ENCODE measurements around the gene SOX13. TPM values are rescaled to one million over a fixed set of nuclear protein-coding genes. Genes with fewer than 3 reads are reported as not detected.
A peak's percentile ranks its signal among the peaks of the same experiment; 100 is the strongest.

Gene SOX13
- total and polyA plus RNA-seq, 9 of the 15 experiments (the other 6 are each of a cell fraction or from before 2014, with no cell fraction given), result 0.03 to 0.35 (median 0.06) TPM; not detected in 5

GRCh38 chr1:204166219-204166618 lies 93.3 kb downstream of the SOX13 start, which contains the start of gene REN:
Gene REN (minus strand): TSS chr1:204166337. CDS start chr1:204166293, 44 bp downstream.
- Histone ChIP-seq H3K27ac (ENCODE audit: extremely low read depth, low read depth, low read length) (no peak within 1 kb of the TSS), H3K36me3 (ENCODE audit: control insufficient read depth, insufficient read depth, low read length) (no peaks in the 10 kb centered on the region), H3K79me2 (ENCODE audit: control insufficient read depth, insufficient read depth, low read length) (no peaks in the 10 kb centered on the region), H3K4me2 (ENCODE audit: insufficient read depth, low read length) (no peak within 1 kb of the TSS), H3K9me1 (ENCODE audit: control insufficient read depth, insufficient read depth, low read length) (no peaks in the 10 kb centered on the region), H3K4me1 (replicated peaks in 1 of 2; ENCODE audit: control insufficient read depth in 2 of 2, insufficient read depth in 2 of 2, low read length in 2 of 2) (no peaks in the 10 kb centered on the region), H3K27me3 (ENCODE audit: control insufficient read depth in 2 of 2, insufficient read depth in 2 of 2, low read length in 2 of 2) (peaks cover 3 to 28% of the 10 kb centered on the region in 2 experiments; a peak in 4 of 5 replicates), H3K4me3 (no peak within 1 kb of the TSS), H3K9ac (ENCODE audit: insufficient read depth in 1 of 2, low read depth in 2 of 2, low read length in 2 of 2) (no peak within 1 kb of the TSS), H2AFZ (ENCODE audit: low read depth, low read length) (no peak within 1 kb of the TSS), H4K20me1 (replicated peaks; ENCODE audit: control insufficient read depth, insufficient read depth, low read length) (no peaks in the 10 kb centered on the region), H3K9me3 (replicated peaks; ENCODE audit: control insufficient read depth, insufficient read depth, low read depth, low read length) (0 out of 2 replicates have a peak, but pooled peaks cover 5% of the 10 kb centered on the region)
- ATAC-seq (no peak), FAIRE-seq (no peak), DNase-seq (ENCODE audit: extremely low read depth in 1 of 4, low spot score in 3 of 4) (no peak)
- intact Hi-C loops (cut with micrococcal nuclease), result no loop called here
- CTCF ChIA-PET (ENCODE audit: low intra/inter-chr PET ratio), result interaction anchor here (0.5 kb wide), 1 partner anchor 11 kb away, joined by 3 read pairs; no protein-coding TSS in a partner anchor
- 2% methylated on average over 5 of the region's 5 CpGs for WGBS (ENCODE audit: insufficient coverage, low coverage, missing lambda C conversion rate)
- no TSS peak for BruUV-seq (replicated peaks)
- POLR2A ChIA-PET, result interaction anchor here (1.0 to 2.8 kb wide), 2 partner anchors 10 to 167 kb away, joined by 3 to 13 read pairs; no protein-coding TSS in a partner anchor
- in situ Hi-C loops (cut with MboI), result no loop called here
- TF ChIP-seq SMARCE1 (IDR thresholded peaks at IDR 0.05) (no peak), EHMT2 (IDR thresholded peaks at IDR 0.05) (no peak), PTBP1 (IDR thresholded peaks at IDR 0.05; ENCODE audit: low read depth, low read length) (no peak)

GRCh38 chr1:204167730-204168129 lies 94.8 kb downstream of the SOX13 start:
- CTCF ChIA-PET (ENCODE audit: low intra/inter-chr PET ratio), result no interaction called here
- intact Hi-C loops (cut with micrococcal nuclease) (no loop called here), in situ Hi-C loops (cut with MboI) (no loop called here)
- no peak overlapping the region for H3K27ac ChIP-seq (ENCODE audit: extremely low read depth, low read depth, low read length)
- peaks cover 3 to 20% of the 10 kb centered on the region in 2 experiments; a peak in 4 of 5 replicates for H3K27me3 ChIP-seq (ENCODE audit: control insufficient read depth in 2 of 2, insufficient read depth in 2 of 2, low read length in 2 of 2)
- H3K4me2 ChIP-seq (ENCODE audit: insufficient read depth, low read length), result no peak overlapping the region
- no peak for FAIRE-seq
- no peaks in the 10 kb centered on the region for H3K9me1 ChIP-seq (ENCODE audit: control insufficient read depth, insufficient read depth, low read length)
- POLR2A ChIA-PET, result interaction anchor here (2.8 kb wide), 1 partner anchor 8 kb away, joined by 13 read pairs; no protein-coding TSS in a partner anchor
- no peaks in the 10 kb centered on the region for H4K20me1 ChIP-seq (replicated peaks; ENCODE audit: control insufficient read depth, insufficient read depth, low read length)
- no peaks in the 10 kb centered on the region for H3K36me3 ChIP-seq (ENCODE audit: control insufficient read depth, insufficient read depth, low read length)
- WGBS (ENCODE audit: insufficient coverage, low coverage, missing lambda C conversion rate), result 1% methylated on average over 5 of the region's 5 CpGs
- 0 out of 2 replicates have a peak, but pooled peaks cover 5% of the 10 kb centered on the region for H3K9me3 ChIP-seq (replicated peaks; ENCODE audit: control insufficient read depth, insufficient read depth, low read depth, low read length)
- DNase-seq (ENCODE audit: extremely low read depth in 1 of 4, low spot score in 3 of 4), result no peak
- H3K79me2 ChIP-seq (ENCODE audit: control insufficient read depth, insufficient read depth, low read length), result no peaks in the 10 kb centered on the region
- ATAC-seq, result no peak
- no TSS peak for BruUV-seq (replicated peaks)
- no peak for TF ChIP-seq ZBTB2 (IDR thresholded peaks at IDR 0.05)
- peak; percentile 82 for TF ChIP-seq ZNF121 (CRISPR knock-in tag; conservative IDR thresholded peaks at IDR 0.05)
- H3K4me3 ChIP-seq, result no peak overlapping the region
- no peak overlapping the region for H2AFZ ChIP-seq (ENCODE audit: low read depth, low read length)
- H3K4me1 ChIP-seq (replicated peaks in 1 of 2; ENCODE audit: control insufficient read depth in 2 of 2, insufficient read depth in 2 of 2, low read length in 2 of 2), result no peaks in the 10 kb centered on the region; a peak in 1 of 5 replicates
- no peak overlapping the region for H3K9ac ChIP-seq (ENCODE audit: insufficient read depth in 1 of 2, low read depth in 2 of 2, low read length in 2 of 2)
